Effector memory CD4-positive, alpha-beta T cell (primary cell): Measurements from ENCODE around the gene ZNF654.
"Not testable (repeated sequence)": the region's sequence is repeated elsewhere in the genome, so short reads cannot be mapped to it uniquely, and the experiment has no call there.

Experiments used
- DNase-seq, 3 donors: peaks; one replicate each; pipeline ENCODE4 v3.0.0-alpha.2; 2020
- H3K27ac ChIP-seq: 2 replicates; pipeline ENCODE4 v1.7.0; 2013; ENCODE audit warnings: mild to moderate bottlenecking, low read length, moderate library complexity; ENCODE audit not compliant: insufficient read depth, poor library complexity, severe bottlenecking
- H3K27me3 ChIP-seq: replicated peaks from 2 replicates; pipeline ENCODE4 v1.7.0; 2013; ENCODE audit warnings: mild to moderate bottlenecking, low read length; ENCODE audit not compliant: insufficient read depth, control insufficient read depth, poor library complexity, severe bottlenecking
- H3K36me3 ChIP-seq: 2 replicates; pipeline ENCODE4 v1.7.0; 2013; ENCODE audit warnings: mild to moderate bottlenecking, low read length, moderate library complexity; ENCODE audit not compliant: control insufficient read depth, insufficient read depth
- H3K4me1 ChIP-seq: 2 replicates; pipeline ENCODE4 v1.7.0; 2013; ENCODE audit warnings: low read length, mild to moderate bottlenecking; ENCODE audit not compliant: control insufficient read depth, insufficient read depth, poor library complexity, severe bottlenecking
- H3K4me3 ChIP-seq: 2 replicates; pipeline ENCODE4 v1.7.0; 2013; ENCODE audit warnings: low read length, low read depth, mild to moderate bottlenecking; ENCODE audit not compliant: insufficient read depth, poor library complexity, severe bottlenecking
- H3K9me3 ChIP-seq: 2 replicates; pipeline ENCODE4 v1.7.0; 2013; ENCODE audit warnings: mild to moderate bottlenecking, low read length, moderate library complexity; ENCODE audit not compliant: control insufficient read depth

The ZNF654 gene

DNA sequence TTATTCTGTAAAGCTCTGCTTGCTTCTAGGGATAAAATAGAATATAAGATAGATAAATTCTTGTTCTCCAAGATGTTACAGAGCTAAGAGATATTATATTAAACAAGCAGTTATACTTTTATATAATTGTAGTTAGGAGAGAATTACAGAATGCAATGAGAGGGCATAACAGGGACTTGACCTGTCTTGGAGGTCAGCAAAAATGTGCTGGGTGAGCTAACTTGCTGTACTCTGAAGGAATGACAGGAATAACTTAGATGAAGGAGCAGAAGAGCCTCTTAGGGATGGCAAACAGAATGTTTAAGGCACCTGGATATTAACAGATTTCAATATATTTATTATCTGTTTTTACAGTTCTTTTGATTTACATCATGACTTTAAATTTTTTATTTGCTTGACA lies 33.2 kb downstream of the ZNF654 start:
- Histone ChIP-seq H3K4me1 (no peaks in the 10 kb centered on the region), H3K27me3 (no peaks in the 10 kb centered on the region), H3K9me3 (no peaks in the 10 kb centered on the region), H3K36me3 (peaks cover 11% of the 10 kb centered on the region), H3K4me3 (no peak overlapping the region), H3K27ac (no peak overlapping the region)
- DNase-seq: no peak

DNA sequence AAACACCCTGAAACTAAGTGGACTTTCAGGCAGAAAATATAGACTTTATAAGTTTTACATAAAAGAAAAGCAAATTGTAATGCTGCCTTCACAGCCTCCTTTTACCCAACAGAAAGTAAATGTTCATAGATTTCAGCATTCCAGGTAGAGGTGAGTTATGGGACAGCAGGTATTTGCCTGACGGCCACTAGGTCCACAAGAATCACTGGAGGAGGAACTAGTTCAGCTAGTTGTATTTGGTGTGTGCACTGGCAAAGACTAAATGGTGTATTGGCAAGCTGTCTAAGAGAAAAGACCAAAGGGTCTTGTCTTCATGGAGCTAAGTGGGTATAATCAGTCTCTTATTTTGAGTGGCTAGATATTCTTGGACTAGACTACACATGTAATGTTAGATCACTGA lies 34.2 kb downstream of the ZNF654 start:
- DNase-seq: no peak
- H3K4me1 ChIP-seq: no peaks in the 10 kb centered on the region
- peaks cover 3% of the 10 kb centered on the region for H3K36me3 ChIP-seq

DNA sequence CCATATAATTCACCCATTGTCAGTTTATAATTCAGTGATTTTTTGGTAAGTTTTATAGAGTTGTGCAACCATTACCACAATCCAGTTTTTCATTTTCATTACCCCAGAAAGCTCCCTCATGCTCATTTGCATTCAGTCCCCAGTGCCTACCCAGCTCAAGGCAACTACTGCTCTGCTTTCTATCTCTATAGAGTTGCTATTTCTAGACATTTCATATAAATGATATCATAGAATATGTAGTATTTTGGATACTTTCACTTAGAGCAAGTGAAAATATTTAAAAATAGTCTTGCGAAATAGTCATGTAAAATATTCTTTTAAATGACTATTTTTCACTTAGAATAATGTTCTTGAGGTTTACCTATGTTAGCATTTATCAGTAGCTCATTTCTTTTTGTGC lies 42.1 kb downstream of the ZNF654 start:
- DNase-seq: no peak
- no peaks in the 10 kb centered on the region for H3K4me1 ChIP-seq
- H3K9me3 ChIP-seq: no peaks in the 10 kb centered on the region

More for the DNA sequence above, 34.2 kb downstream of the ZNF654 start:
- Histone ChIP-seq H3K9me3 (no peaks in the 10 kb centered on the region), H3K4me3 (no peak overlapping the region), H3K27me3 (no peaks in the 10 kb centered on the region), H3K27ac (no peak overlapping the region)

DNA sequence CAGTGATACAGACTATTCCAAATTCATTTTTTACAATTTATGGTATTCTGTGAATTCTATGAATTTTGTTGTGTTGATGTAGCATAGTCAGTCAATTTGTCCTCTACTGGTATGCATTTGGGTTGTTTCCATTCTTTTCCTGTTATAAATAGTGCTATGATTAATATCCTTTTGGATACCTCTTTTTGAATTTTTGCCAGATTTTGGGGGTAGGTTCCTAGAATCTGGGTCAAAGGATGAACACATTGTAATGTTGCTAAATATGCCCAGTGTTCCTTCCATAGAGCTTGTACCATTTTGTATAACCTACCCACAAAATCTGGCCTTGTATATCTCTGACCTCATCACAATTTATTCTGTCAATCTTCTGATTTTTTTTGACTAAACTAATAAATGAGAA lies 46.3 kb downstream of the ZNF654 start:
- no peaks in the 10 kb centered on the region for H3K36me3 ChIP-seq
- no peak for DNase-seq
- no peaks in the 10 kb centered on the region for H3K4me1 ChIP-seq
- no peak overlapping the region for H3K27ac ChIP-seq
- H3K27me3 ChIP-seq: no peaks in the 10 kb centered on the region
- no peaks in the 10 kb centered on the region for H3K9me3 ChIP-seq
- H3K4me3 ChIP-seq: no peak overlapping the region

More for the DNA sequence above, 42.1 kb downstream of the ZNF654 start:
- no peak overlapping the region for H3K4me3 ChIP-seq
- H3K27me3 ChIP-seq: no peaks in the 10 kb centered on the region
- no peak overlapping the region for H3K27ac ChIP-seq
- H3K36me3 ChIP-seq: no peaks in the 10 kb centered on the region

DNA sequence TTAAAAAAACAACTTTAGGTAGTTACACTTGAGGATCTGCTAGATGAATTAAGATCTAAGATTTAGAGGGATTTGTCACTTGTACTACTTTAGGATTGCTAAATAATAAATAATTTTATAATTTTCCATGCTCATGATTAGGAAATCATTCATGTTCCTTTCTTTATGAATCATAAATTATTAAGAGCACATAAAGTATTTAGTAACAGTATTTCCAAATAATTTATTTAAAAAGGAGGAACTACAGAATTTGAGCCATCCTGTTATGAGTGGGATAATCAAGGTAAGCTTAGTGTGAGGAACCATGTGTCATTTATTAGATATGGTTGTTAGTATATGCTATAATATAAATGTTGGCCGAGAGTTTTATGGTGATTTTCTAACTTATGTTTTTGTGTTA lies 53.2 kb downstream of the ZNF654 start:
- H3K36me3 ChIP-seq: no peaks in the 10 kb centered on the region
- H3K4me1 ChIP-seq: no peaks in the 10 kb centered on the region
- H3K27me3 ChIP-seq: no peaks in the 10 kb centered on the region
- H3K4me3 ChIP-seq: no peak overlapping the region
- no peaks in the 10 kb centered on the region for H3K9me3 ChIP-seq
- no peak for DNase-seq
- H3K27ac ChIP-seq: no peak overlapping the region

DNA sequence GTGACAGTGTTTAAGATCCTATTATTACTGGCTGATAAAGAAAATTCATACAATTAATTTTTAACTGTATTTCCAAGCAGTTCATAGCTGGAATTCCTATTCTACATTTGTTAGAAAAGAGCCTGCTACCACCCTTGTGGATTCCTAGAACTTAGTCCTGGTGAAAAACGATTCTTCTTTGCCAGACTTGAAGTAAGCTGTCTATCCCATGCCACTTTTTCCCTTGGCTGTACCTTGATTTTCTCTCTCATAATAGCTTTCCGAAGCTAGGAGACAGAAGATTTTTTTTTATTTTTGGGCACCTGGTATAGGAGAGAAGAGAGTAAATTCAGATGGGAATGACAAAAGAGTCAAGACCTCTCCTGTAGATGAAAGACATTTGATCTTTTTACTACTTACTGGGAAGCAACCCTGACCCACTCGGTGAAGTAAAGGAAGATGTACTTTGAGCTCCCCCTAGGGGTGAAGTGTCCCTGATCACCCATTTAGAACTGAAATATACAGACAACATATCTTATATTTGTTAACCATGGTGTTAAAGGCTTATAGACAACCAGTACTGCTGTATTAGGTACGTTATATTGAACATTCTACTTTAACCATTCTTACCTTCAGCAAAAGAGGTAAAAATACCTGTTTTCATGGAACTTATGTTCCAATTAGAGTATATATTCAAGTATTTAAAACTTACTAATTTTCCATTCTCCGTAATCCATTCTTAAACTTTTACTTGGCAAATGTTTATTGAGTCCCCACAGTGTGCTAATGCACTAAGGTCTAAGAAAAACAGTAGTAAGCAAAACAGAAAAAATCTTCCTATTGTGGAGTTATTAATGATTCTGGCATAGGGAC lies 54.5 kb downstream of the ZNF654 start:
- H3K4me3 ChIP-seq: no peak overlapping the region
- H3K27me3 ChIP-seq: no peaks in the 10 kb centered on the region
- no peaks in the 10 kb centered on the region for H3K4me1 ChIP-seq
- DNase-seq: peak; percentile 11 to 32 (median 14)
- no peaks in the 10 kb centered on the region for H3K9me3 ChIP-seq
- no peaks in the 10 kb centered on the region for H3K36me3 ChIP-seq
- H3K27ac ChIP-seq: no peak overlapping the region

DNA sequence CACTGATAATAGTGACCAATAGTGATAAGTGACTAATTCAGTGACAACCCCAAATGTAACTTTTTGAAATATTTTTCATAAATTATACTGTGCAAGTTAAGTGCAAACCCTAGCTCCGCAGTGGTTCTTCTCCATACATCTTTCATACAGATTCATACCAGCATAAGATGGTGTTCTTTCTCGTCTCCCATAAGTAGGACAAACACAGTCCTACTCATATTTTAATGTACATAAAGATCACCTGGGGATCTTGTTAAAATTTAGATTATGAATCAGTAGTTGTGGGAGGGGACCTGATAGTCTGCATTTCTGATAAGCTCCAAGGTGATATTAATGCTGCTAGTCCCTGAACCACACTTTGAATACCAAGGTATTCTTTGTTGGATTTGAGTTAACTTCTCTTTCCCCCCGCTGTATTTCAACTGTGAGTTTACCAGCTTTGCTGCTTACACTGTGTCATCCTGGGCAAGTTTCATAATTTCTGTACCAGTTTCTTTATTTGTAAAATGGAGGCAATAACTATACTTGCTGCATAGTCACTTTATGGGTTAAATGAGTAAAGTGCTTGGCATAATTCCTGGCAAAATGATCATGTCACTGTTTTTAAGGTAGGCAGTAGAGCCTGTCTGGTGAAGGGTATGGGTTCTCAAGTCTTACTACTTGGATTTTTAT lies 56.0 kb downstream of the ZNF654 start:
- H3K27me3 ChIP-seq: no peaks in the 10 kb centered on the region
- no peaks in the 10 kb centered on the region for H3K4me1 ChIP-seq
- H3K9me3 ChIP-seq: no peaks in the 10 kb centered on the region
- H3K27ac ChIP-seq: no peak overlapping the region
- no peaks in the 10 kb centered on the region for H3K36me3 ChIP-seq
- no peak for DNase-seq
- H3K4me3 ChIP-seq: no peak overlapping the region

DNA sequence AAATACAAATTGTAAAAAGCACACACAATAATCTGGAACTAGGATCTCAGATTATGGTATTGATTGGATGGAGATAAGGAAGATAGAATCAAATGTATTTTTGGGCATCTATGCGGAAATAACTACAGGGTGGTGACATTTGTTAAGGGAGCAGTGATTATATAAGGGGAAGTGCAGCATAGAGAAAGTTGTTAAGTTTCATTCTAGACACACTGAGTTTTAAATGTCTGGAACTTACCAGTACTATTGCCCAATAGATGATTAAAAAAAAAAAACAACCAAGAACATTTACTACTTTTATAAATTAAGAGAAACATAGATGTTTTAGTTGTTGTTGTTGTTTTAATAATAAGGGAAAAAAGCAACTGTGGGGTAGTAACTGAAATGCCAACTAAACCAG lies 58.6 kb downstream of the ZNF654 start:
- Histone ChIP-seq H3K36me3 (no peaks in the 10 kb centered on the region), H3K4me1 (no peaks in the 10 kb centered on the region), H3K27ac (no peak overlapping the region), H3K9me3 (no peaks in the 10 kb centered on the region), H3K4me3 (no peak overlapping the region), H3K27me3 (no peaks in the 10 kb centered on the region)
- DNase-seq: no peak

DNA sequence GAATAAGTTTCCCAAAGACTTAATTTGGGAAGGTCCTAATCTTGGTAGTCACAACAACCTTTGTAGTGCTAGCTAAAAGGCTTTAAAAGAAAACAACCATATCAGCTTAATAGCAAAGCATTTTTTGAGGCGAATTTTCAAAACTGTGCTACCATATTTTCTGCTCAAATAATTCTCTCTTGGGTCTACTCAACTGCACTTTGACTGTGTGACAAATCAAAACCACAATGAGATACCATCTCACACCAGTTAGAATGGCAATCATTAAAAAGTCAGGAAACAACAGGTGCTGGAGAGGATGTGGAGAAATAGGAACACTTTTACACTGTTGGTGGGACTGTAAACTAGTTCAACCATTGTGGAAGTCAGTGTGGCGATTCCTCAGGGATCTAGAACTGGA lies 59.5 kb downstream of the ZNF654 start:
- DNase-seq, H3K4me1 ChIP-seq, H3K27ac ChIP-seq, H3K27me3 ChIP-seq, H3K4me3 ChIP-seq, H3K36me3 ChIP-seq, H3K9me3 ChIP-seq: not testable (repeated sequence)

DNA sequence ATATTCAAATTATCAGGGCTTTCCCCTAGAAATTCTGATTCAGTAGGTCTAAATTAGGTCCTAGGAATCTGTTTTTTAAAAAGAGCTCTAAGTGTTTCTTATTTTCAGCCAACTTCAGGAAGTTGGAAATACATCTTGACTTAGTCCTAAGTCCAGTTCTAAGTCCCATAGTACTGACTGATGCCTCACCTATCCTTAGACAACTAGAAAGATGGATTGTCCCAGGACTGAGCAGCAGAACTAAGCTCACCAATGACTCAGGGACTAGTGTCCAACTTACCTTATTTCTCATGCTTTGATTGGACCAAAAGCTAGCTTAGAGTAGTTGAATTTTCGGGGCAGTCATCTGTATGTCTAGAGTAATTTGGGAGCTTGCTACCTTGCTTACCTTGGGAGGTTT lies 64.5 kb downstream of the ZNF654 start:
- Histone ChIP-seq H3K9me3 (no peaks in the 10 kb centered on the region), H3K27ac (no peak overlapping the region), H3K27me3 (no peaks in the 10 kb centered on the region), H3K36me3 (no peaks in the 10 kb centered on the region), H3K4me3 (no peak overlapping the region), H3K4me1 (no peaks in the 10 kb centered on the region)
- no peak for DNase-seq
